ENCODE data around the gene CYB5R4. TPM values are rescaled to one million over a fixed set of nuclear protein-coding genes. Genes with fewer than 3 reads are reported as not detected.

Gene CYB5R4
- total and polyA plus RNA-seq, 2 experiments from 2014 or later, result 10.3 to 10.7 TPM

DNA sequence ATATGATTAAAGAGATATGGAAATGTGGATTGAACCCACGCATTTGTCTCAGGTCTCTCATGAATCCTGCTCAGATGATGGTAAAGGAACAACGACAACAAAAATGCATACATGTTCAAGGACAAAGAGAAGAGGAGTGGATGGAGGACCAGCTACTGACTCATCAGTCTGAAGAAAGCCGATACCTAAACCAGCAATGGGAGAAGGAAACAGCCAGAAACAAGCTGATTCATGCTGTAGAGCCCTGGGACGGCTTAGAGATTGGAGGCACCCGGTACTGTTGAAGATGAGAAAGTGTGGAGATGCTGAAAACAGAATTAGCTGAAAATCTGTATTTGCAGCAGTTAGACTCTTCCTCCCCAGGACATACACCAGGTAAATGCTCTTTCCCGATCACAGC lies 20.8 kb upstream of the CYB5R4 start:
- Histone ChIP-seq H3K4me2 (no peak overlapping the region), H3K9me2 (replicated peaks; ENCODE audit: insufficient read depth) (no peaks in the 10 kb centered on the region), H3K9me3 (ENCODE audit: low read depth) (no peaks in the 10 kb centered on the region), H3K27me3 (no peaks in the 10 kb centered on the region), H3K79me2 (no peaks in the 10 kb centered on the region), H3K36me3 (replicated peaks; ENCODE audit: insufficient read depth, low read depth) (no peaks in the 10 kb centered on the region), H2AFZ (no peak overlapping the region), H4K20me1 (ENCODE audit: insufficient read depth, poor library complexity, severe bottlenecking) (no peaks in the 10 kb centered on the region), H3K4me1 (ENCODE audit: insufficient read depth) (no peaks in the 10 kb centered on the region), H3K4me3 (no peak overlapping the region), H3K27ac (no peak overlapping the region)
- no peak for TF ChIP-seq EZH2 (IDR thresholded peaks at IDR 0.05; ENCODE audit: borderline replicate concordance)
- TF ChIP-seq, protein P1, sequence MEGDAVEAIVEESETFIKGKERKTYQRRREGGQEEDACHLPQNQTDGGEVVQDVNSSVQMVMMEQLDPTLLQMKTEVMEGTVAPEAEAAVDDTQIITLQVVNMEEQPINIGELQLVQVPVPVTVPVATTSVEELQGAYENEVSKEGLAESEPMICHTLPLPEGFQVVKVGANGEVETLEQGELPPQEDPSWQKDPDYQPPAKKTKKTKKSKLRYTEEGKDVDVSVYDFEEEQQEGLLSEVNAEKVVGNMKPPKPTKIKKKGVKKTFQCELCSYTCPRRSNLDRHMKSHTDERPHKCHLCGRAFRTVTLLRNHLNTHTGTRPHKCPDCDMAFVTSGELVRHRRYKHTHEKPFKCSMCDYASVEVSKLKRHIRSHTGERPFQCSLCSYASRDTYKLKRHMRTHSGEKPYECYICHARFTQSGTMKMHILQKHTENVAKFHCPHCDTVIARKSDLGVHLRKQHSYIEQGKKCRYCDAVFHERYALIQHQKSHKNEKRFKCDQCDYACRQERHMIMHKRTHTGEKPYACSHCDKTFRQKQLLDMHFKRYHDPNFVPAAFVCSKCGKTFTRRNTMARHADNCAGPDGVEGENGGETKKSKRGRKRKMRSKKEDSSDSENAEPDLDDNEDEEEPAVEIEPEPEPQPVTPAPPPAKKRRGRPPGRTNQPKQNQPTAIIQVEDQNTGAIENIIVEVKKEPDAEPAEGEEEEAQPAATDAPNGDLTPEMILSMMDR (IDR thresholded peaks at IDR 0.05; ENCODE audit: poor library complexity), result no peak
- no peak for DNase-seq (ENCODE audit: low spot score)
- WGBS (ENCODE audit: low lambda C conversion rate, missing lambda C conversion rate), result 81% methylated on average over 6 of the region's 6 CpGs

DNA sequence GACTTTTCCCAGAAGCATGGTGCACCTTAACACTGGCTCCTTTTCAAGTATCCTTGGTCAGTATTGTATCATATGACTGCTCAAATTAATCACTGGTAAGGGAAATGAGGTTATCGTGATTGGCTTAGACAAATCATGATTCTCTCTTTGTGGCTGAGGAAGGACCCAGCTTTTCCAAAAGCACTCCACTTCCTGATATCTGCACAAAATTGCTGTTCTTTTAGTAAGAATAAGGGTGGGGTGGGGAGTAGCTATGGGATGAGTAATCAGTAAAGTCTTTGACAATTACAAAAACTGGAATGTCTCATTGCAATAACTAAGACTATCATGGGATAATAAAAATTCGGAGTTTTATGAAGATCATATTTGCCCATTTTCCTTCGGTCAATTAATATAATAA lies 15.3 kb upstream of the CYB5R4 start:
- Histone ChIP-seq H3K9me3 (ENCODE audit: low read depth) (no peaks in the 10 kb centered on the region), H3K4me3 (no peak overlapping the region), H3K4me1 (ENCODE audit: insufficient read depth) (no peaks in the 10 kb centered on the region), H4K20me1 (ENCODE audit: insufficient read depth, poor library complexity, severe bottlenecking) (no peaks in the 10 kb centered on the region), H3K27ac (no peak overlapping the region), H3K4me2 (no peak overlapping the region), H3K27me3 (no peaks in the 10 kb centered on the region), H3K79me2 (no peaks in the 10 kb centered on the region), H3K36me3 (replicated peaks; ENCODE audit: insufficient read depth, low read depth) (no peaks in the 10 kb centered on the region), H3K9me2 (replicated peaks; ENCODE audit: insufficient read depth) (no peaks in the 10 kb centered on the region), H2AFZ (no peak overlapping the region)
- TF ChIP-seq, protein P1 (IDR thresholded peaks at IDR 0.05; ENCODE audit: poor library complexity), result no peak
- TF ChIP-seq EZH2phosphoT487 (IDR thresholded peaks at IDR 0.05; ENCODE audit: low read depth, severe bottlenecking, unreplicated experiment) (no peak), EZH2 (IDR thresholded peaks at IDR 0.05; ENCODE audit: borderline replicate concordance) (no peak)
- DNase-seq (ENCODE audit: low spot score), result no peak
- WGBS (ENCODE audit: low lambda C conversion rate, missing lambda C conversion rate), result 98% methylated on average over 3 of the region's 3 CpGs

DNA sequence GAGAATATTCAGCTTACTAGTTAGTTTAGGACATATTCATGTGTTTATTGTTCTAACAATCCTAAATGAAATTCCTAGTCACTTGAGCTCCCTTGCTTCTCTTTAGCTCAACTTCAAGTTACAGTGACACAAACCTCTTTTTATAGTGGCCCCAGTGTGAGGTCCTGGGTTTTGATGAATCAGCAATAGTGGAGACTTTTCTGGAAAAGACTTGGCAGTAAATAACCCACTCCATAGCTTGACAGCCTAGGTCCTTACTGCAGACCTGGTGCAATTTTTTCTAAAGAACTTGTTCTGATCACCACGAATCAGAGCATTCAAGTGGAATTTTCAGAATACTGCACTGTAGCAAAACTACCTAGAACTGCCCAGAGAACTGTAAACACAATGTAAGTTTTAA lies 13.2 kb upstream of the CYB5R4 start:
- Histone ChIP-seq H3K27me3 (peaks cover 12% of the 10 kb centered on the region), H3K4me2 (no peak overlapping the region), H4K20me1 (ENCODE audit: insufficient read depth, poor library complexity, severe bottlenecking) (no peaks in the 10 kb centered on the region), H3K9me3 (ENCODE audit: low read depth) (no peaks in the 10 kb centered on the region), H3K79me2 (no peaks in the 10 kb centered on the region), H3K4me1 (ENCODE audit: insufficient read depth) (no peaks in the 10 kb centered on the region), H3K36me3 (replicated peaks; ENCODE audit: insufficient read depth, low read depth) (no peaks in the 10 kb centered on the region), H3K27ac (no peak overlapping the region), H2AFZ (no peak overlapping the region), H3K4me3 (no peak overlapping the region), H3K9me2 (replicated peaks; ENCODE audit: insufficient read depth) (no peaks in the 10 kb centered on the region)
- TF ChIP-seq, protein P1 (IDR thresholded peaks at IDR 0.05; ENCODE audit: poor library complexity), result no peak
- no peak for TF ChIP-seq EZH2 (IDR thresholded peaks at IDR 0.05; ENCODE audit: borderline replicate concordance)
- TF ChIP-seq EZH2phosphoT487 (IDR thresholded peaks at IDR 0.05; ENCODE audit: low read depth, severe bottlenecking, unreplicated experiment), result no peak
- WGBS (ENCODE audit: low lambda C conversion rate, missing lambda C conversion rate), result 53% methylated on average over 1 of the region's 1 CpG
- no peak for DNase-seq (ENCODE audit: low spot score)

DNA sequence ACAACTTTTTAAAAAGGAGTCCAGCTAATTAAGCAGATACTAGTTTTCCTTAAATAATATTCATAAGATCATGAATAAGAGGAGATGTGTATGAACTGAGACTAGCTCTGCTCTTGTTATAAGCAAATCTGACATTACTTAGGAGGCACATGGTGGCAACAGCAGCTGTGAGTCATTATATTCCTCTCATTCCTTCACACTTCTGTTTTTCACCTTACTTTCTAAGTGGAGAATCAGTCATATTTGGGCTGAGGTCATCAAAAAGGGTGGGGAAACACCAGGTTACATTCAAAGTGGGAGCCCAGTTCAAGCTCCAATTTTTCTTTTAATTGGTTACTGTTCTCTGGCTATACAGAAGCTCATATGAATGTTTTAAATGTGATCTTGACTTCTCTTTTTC lies 12.3 kb upstream of the CYB5R4 start:
- Histone ChIP-seq H3K79me2 (no peaks in the 10 kb centered on the region), H3K9me2 (replicated peaks; ENCODE audit: insufficient read depth) (no peaks in the 10 kb centered on the region), H3K9me3 (ENCODE audit: low read depth) (no peaks in the 10 kb centered on the region), H3K36me3 (replicated peaks; ENCODE audit: insufficient read depth, low read depth) (no peaks in the 10 kb centered on the region), H3K27me3 (peaks cover 21% of the 10 kb centered on the region), H3K4me1 (ENCODE audit: insufficient read depth) (no peaks in the 10 kb centered on the region), H3K4me2 (no peak overlapping the region), H2AFZ (no peak overlapping the region), H3K4me3 (no peak overlapping the region), H3K27ac (no peak overlapping the region), H4K20me1 (ENCODE audit: insufficient read depth, poor library complexity, severe bottlenecking) (no peaks in the 10 kb centered on the region)
- DNase-seq (ENCODE audit: low spot score), result no peak
- TF ChIP-seq EZH2 (IDR thresholded peaks at IDR 0.05; ENCODE audit: borderline replicate concordance), result no peak

Measured in hepatocyte (in vitro differentiated cells).